ENCODE results near the gene RIMBP2.

GRCh38 chr12:130455161-130455560 lies 260.9 kb downstream of the RIMBP2 start:
- TF ChIP-seq, protein P1, sequence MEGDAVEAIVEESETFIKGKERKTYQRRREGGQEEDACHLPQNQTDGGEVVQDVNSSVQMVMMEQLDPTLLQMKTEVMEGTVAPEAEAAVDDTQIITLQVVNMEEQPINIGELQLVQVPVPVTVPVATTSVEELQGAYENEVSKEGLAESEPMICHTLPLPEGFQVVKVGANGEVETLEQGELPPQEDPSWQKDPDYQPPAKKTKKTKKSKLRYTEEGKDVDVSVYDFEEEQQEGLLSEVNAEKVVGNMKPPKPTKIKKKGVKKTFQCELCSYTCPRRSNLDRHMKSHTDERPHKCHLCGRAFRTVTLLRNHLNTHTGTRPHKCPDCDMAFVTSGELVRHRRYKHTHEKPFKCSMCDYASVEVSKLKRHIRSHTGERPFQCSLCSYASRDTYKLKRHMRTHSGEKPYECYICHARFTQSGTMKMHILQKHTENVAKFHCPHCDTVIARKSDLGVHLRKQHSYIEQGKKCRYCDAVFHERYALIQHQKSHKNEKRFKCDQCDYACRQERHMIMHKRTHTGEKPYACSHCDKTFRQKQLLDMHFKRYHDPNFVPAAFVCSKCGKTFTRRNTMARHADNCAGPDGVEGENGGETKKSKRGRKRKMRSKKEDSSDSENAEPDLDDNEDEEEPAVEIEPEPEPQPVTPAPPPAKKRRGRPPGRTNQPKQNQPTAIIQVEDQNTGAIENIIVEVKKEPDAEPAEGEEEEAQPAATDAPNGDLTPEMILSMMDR (IDR thresholded peaks at IDR 0.05) = no peak
- no peak for TF ChIP-seq EZH2 (IDR thresholded peaks at IDR 0.05)
